ENCODE results near the gene HECA.
"Not testable (repeated sequence)": the region's sequence is repeated elsewhere in the genome, so short reads cannot be mapped to it uniquely, and the experiment has no call there.

- not testable (repeated sequence) for TF ChIP-seq POLR2A, CTCF (IDR thresholded peaks at IDR 0.05)
These were observed 6.0 kb downstream of the HECA start for GRCh38 chr6:139140854-139141253.
